G401 (cell line): ENCODE measurements around the gene FSTL4. TPM values are rescaled to one million over a fixed set of nuclear protein-coding genes. Genes with fewer than 3 reads are reported as not detected.

Source experiments
- DNase-seq: peaks from one replicate; pipeline ENCODE4 v3.0.0-alpha.2; 2015; ENCODE audit warnings: low spot score
- in situ Hi-C: cut with HindIII; loops from 2 replicates; pipeline ENCODE4 v1.10.0; 2016; ENCODE audit warnings: low sequenced_read_pairs, mixed read lengths
- total RNA-seq: library from RNA; depleted of rRNA; stranded (reverse); fragments of >200 nt; shearing (Covaris generic); gene quantifications from 2 replicates; pipeline ENCODE4 v1.2.3, GENCODE V29; 2014

FSTL4 gene
- total RNA-seq, 1 experiment from 2014 or later: not detected

DNA sequence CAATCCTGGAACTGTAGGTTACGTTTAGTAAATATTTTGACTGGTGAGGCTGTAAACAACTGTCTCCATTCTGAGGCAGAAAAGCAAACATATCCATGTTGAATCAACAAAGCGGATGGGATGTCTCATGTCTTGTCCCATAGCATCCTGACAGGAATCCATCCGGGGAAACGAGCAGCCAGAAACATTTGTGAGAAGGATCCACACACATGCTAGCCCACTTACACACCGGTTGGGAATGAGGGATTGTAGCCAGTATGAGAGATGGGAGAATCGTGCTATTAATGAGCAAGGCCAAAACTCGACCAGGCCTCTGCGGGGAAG is 117.5 kb downstream of the FSTL4 start:
- no peak for DNase-seq
- in situ Hi-C loops: no loop called here

DNA sequence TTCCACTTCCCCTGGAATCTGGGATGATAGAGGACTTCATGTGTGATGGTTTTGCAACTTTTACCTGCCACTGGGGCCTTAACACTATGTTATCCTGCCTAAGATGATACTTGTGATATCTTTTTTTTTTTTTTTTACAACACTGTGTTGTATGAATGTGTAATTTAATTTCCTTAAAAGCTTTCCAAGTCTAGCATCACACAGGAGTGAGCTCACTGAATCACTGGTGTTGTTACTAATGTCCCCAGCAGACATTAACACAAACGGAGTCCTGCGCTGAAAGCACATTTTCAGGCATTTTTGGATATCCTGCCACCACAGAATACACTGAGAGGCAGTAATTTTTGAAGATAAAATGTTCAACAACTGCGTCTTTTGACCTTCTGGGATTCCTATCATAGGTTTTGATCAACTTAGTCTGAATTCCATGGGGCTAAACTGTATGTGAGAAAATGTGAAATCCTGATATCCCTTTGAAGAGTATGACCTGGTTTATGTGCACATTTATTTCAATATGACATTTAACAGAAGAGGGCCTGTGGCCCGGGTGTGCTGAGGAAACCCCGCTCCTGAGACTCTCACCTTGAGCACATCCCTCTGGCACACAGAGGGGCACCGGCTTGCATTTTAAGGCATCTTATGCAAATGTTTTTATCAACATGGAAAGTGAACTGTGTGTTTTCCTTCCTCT is 118.0 kb downstream of the FSTL4 start:
- in situ Hi-C loops: no loop called here
- no peak for DNase-seq

- in situ Hi-C loops: no loop called here
- DNase-seq: no peak
These were observed 122.7 kb downstream of the FSTL4 start for GRCh38 chr5:133489632-133490031.

- in situ Hi-C loops: no loop called here
These were observed 125.2 kb downstream of the FSTL4 start for GRCh38 chr5:133487093-133487492.

DNA sequence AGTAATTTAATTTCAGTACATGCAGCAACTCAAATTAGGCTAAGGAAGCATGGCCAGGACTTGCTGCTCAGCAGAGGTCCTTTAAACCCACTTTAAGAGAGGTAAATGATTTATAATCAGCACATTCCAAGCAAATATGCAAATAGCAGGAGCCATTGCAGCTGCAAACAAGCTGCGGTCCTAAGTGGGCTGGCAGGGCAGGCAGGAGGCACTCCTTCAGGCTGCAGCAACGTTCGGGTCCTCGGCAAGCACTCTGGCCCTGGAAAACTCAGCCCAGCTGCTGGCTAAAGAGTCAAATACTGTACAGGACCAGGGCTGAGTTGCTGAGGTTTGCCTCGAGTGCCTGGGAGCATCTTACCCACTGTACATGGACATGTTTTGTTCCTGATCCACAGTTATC is 126.9 kb downstream of the FSTL4 start:
- DNase-seq: no peak
- in situ Hi-C loops: no loop called here

More at GRCh38 chr5:133487093-133487492, 125.2 kb downstream of the FSTL4 start:
- DNase-seq: no peak

DNA sequence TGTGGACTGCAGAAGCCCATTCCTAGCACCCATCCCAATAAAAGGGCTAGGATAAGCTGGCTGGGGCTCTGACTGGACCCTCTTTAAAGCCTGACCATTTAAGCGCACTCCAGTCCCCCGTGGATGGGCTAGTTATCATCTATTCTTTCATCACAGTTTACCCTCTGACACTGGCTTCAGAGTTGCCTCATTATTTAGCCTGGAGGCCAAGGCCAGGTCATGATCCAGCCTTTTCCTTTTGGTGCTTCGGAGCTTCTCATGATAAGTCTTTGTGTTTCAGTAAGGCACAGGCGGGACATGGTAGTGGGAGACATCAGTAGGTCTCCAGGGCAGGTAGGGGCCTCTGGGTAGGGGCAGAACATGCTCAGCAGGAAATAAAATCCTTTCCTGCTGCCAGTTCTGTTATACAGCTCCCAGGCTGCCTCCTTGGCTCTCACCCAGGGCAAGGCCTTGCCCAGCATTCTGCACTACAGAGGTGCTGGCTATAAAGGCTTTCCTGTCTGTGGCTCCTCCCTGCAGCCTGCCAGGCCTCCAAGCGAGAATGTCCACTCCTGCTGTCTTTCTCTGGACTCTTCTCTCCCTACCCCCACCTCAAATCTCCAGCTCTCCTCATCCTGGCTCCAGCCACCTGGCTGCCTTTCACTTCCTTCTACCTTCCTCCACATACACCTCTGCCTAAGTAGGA is 128.8 kb downstream of the FSTL4 start:
- in situ Hi-C loops: no loop called here
- DNase-seq: no peak

DNA sequence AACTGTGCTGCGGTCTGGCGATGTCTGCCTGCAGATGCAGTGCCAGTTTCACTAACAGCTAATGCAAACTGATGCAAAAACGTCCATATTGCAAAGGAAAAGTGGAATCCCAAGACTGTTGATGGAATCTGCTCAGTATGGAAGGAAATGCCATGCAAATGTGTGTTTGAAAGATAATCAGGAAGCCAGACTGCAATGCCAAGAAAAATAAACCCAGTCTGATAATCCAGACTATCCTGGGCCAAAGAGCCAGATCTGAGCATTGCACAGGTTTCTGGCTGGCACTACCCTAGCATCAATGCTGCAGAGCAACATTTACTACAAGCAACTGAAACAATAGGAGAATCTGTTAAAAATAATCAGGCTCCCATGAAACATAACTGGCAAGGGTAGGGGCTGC is 130.3 kb downstream of the FSTL4 start:
- in situ Hi-C loops: no loop called here
- DNase-seq: no peak

DNA sequence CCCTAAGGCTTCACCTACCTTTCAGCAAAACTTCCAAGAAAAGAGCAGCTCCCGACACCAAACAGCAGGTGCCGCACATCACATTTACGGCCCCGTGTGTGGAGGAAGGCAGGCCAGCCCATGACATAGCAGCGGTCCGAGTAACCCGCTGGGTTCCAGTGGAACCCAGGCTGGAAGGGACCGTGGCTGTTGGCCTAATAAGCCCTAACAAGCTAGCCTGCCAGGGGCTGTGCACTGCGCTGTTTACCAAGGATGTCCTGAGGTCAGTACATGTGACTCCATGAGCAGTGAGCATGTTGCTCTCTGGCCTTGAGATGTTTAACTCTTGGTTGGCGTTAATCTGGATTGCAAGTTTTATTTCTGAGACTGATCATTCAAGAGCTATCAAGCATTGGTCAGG is 131.5 kb downstream of the FSTL4 start:
- in situ Hi-C loops: no loop called here
- DNase-seq: no peak

DNA sequence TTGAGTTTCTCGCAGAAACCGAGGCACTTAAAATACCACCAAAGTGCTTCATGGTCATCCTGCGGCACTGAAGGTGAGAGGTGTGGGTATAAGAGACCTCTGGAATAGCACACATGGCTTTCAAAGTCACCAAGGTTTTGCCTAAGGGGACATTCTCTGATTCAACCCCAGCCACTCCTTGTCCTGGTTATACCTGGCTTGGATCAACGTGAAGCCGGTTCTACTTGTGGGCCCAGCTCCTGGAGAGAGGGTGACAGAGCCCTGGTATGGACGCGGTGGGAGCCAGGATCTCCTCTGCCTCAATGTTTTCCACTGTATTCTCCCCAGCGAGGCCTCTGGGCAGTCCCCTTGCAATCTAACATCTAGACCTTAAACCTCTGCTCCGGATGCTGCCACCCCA is 132.0 kb downstream of the FSTL4 start:
- in situ Hi-C loops: no loop called here
- DNase-seq: no peak

DNA sequence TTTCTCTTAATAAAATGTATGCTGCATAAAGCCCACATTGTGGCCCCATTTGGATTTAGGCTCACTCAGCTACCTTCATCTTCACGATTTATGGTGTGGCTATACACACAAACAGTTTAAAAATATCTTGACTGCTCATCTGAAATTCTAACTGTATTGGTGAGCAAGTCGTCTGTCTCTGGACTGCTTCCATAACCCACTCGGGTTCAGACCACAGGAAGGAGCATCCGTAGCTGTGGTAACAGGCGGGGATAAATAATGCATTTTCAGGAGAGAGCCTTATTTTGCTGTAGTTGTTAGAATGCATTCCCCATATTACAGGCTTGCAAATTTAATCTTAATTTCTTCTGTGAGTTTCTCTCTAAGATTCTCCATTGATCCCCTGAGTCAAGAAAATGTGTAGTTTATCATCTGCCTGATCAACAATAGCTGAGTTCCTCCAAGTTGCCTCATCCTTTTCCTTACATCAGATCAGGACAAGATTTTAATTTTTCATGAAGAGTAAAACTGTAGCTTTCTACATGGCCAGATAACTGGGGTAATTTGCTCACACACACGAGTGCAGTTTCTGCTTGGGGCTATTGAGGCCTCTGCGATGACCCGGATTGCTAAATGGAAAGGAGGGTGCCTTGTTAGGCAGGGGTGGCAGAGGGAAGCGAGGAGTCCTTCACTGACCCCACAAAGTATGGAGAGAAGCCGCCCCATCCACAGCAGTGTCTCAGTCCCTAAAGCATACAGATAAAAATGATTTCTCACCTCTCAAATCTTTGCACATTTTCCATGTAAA is 133.9 kb downstream of the FSTL4 start:
- in situ Hi-C loops: no loop called here
- no peak for DNase-seq

- DNase-seq: no peak
- in situ Hi-C loops: no loop called here
These were observed 136.4 kb downstream of the FSTL4 start for GRCh38 chr5:133475986-133476385.

GRCh38 chr5:133474851-133475590 is 137.3 kb downstream of the FSTL4 start:
- no peak for DNase-seq
- in situ Hi-C loops: no loop called here

GRCh38 chr5:133473291-133473690 is 139.1 kb downstream of the FSTL4 start:
- in situ Hi-C loops: no loop called here
- no peak for DNase-seq

DNA sequence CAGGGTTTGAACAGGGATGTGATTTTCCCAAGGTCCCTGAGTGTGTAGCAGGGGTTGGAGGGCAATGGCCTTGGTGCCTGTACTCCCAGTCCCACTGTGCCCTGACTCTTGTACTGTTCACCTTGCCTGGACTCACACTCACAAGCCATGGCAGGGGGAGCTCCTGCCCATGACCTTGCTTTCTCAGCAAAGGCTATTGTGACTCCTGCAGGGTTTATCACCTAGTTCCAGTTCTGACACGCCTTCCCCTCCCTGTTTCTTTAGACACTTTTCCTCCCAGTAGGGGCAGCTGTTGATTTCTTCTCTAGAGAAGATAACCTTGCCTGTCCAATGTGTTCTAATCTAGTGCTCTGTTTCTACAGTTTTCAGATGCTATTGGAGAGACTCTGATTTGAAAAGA is 139.5 kb downstream of the FSTL4 start:
- no peak for DNase-seq
- in situ Hi-C loops: no loop called here

GRCh38 chr5:133471699-133472098 is 140.6 kb downstream of the FSTL4 start:
- DNase-seq: no peak
- in situ Hi-C loops: no loop called here

- in situ Hi-C loops: no loop called here
- DNase-seq: no peak
These were observed 141.5 kb downstream of the FSTL4 start for GRCh38 chr5:133470841-133471240.

GRCh38 chr5:133469846-133470245 is 142.5 kb downstream of the FSTL4 start:
- no peak for DNase-seq
- in situ Hi-C loops: no loop called here

DNA sequence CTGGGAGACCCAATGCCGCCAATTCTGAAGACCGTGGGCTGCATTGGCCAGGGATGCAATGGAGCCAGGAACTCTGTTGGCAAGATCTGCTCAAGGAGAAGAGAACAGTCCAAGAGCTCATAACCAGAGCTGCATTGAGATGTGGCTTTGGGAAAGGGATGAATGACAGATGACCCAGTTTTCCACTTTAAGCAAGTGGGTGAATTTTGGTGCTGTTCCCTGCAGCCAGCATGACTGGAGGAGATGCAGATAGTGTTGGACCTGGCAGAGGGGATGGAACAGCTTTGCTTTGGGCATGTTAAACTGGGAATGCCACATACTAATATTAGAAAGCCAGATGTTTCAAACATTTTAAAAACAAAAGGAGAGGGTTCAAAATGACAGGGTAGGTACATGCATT is 143.1 kb downstream of the FSTL4 start:
- peak; percentile 14 for DNase-seq
- in situ Hi-C loops: no loop called here

- DNase-seq: no peak
- in situ Hi-C loops: no loop called here
These were observed 143.7 kb downstream of the FSTL4 start for GRCh38 chr5:133468596-133468995.
